Body of pancreas (tissue), 4 donors: ENCODE measurements around the gene MRPS27.

Experiments
- POLR2A ChIP-seq, 3 donors: fragments of 450-650 bp; IDR thresholded peaks; one replicate each; pipeline ENCODE4 v1.6.1; 2016; ENCODE audit warnings: antibody characterized with exemption in 3 of 3, mild to moderate bottlenecking in 2 of 3
- TF ChIP-seq, protein P1 (sequence below), 7 experiments: fragments of 450-650 bp in 4 of 7; fragments of 200-600 bp in 3 of 7; sonication (generic) in 3 of 7; IDR thresholded peaks; one replicate each; pipeline ENCODE4 v1.5.1; 2016 to 2019; ENCODE audit warnings: antibody characterized with exemption in 7 of 7

- TF ChIP-seq, protein P1, sequence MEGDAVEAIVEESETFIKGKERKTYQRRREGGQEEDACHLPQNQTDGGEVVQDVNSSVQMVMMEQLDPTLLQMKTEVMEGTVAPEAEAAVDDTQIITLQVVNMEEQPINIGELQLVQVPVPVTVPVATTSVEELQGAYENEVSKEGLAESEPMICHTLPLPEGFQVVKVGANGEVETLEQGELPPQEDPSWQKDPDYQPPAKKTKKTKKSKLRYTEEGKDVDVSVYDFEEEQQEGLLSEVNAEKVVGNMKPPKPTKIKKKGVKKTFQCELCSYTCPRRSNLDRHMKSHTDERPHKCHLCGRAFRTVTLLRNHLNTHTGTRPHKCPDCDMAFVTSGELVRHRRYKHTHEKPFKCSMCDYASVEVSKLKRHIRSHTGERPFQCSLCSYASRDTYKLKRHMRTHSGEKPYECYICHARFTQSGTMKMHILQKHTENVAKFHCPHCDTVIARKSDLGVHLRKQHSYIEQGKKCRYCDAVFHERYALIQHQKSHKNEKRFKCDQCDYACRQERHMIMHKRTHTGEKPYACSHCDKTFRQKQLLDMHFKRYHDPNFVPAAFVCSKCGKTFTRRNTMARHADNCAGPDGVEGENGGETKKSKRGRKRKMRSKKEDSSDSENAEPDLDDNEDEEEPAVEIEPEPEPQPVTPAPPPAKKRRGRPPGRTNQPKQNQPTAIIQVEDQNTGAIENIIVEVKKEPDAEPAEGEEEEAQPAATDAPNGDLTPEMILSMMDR (IDR thresholded peaks at IDR 0.05): no peak
- no peak for TF ChIP-seq POLR2A (IDR thresholded peaks at IDR 0.05)
Measured at GRCh38 chr5:72364171-72364570, 44.1 kb upstream of the MRPS27 start.
